GM18499 (cell line): ENCODE data around the gene TCP11L1.
"Not testable (repeated sequence)": the region's sequence is repeated elsewhere in the genome, so short reads cannot be mapped to it uniquely, and the experiment has no call there.

ENCODE experiments used
- ATAC-seq: cut with Tn5 transposase; IDR thresholded peaks from one replicate; pipeline ENCODE4 v1.9.1; 2021; ENCODE audit warnings: moderate number of reproducible peaks; ENCODE audit not compliant: insufficient read depth, unreplicated experiment

The TCP11L1 gene

DNA sequence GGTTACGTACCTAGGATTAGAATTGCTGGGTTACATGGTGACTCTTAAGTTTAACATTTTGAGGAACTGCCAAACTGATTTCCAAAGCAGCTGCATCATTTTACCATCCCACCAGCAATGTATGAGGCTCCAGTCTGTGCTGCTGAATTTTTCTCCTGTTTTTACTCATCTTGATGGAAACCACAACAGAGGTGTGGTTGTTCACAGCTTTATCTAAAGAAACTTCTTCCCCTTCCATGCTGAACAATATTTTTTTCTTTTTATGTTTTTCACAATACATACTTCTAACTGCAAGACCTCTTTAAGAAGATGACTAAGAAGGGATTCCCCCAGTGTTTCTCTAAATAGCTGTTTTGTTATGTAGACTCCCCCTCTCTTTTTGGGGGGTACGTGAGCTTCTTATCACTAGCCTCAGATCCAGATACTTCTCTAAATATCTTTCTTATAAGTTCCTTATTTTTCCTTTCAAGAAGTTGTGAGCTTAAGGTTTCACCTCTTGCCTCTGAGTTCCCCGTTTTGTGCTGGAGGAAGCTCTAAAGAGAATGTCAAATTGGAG, 24.0 kb downstream of the TCP11L1 start:
- ATAC-seq, result peak; percentile 78

DNA sequence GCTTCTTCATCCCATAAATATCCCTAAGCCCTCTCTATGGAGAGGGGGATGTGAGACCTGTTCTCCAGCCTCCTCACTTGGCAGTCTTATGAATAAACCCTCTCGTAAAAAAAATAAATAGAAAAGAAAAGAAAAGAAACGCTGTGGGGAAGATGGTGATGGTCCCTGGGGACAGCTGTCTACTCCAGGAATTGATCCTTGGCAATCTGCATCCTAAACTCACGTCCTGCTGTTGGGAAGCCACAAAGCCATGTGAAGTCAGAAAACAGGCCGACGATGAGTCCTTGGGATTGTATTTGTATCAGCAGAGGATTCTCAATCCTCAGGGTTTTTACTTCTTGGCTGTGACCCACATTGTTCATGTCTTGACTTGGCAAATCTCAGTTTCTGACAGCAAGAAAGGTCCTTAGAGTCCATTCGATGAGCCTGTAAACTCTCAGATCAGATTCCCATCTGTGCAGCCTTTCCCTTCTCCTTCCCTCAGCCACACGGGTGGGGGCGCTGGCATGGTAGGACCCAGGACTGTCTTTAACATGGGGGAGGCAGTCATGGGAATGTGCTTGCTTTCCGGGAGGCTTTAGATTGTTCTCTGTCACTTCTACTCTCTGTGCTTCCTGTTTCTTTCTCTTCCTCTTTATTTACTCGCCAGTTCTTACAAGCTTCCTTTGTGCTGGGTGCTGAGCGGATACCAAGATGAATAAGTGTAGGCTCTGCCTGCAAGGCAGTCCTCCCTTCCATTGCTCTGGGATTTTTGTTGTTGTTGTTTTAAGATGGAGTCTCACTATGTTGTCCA, 24.9 kb downstream of the TCP11L1 start:
- no peak for ATAC-seq

DNA sequence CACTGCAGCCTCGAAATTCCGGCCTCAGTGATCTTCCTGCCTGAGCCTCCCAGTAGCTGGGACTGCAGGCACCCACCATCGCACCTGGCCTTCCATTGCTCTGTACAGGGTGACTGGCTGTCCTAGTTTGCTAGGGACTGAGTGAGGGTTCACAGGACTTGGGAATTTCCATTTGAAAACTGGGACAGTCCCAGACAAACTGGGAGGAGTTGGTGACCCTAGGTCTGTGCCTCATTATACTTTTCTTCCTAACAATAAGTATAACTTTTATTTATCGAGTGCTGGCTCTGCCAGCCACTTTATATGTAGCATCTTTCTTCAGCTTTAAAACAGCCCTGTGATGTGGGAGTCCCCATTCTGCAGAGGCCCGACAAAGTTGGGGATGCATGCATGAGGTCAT, 25.5 kb downstream of the TCP11L1 start:
- ATAC-seq, result no peak

DNA sequence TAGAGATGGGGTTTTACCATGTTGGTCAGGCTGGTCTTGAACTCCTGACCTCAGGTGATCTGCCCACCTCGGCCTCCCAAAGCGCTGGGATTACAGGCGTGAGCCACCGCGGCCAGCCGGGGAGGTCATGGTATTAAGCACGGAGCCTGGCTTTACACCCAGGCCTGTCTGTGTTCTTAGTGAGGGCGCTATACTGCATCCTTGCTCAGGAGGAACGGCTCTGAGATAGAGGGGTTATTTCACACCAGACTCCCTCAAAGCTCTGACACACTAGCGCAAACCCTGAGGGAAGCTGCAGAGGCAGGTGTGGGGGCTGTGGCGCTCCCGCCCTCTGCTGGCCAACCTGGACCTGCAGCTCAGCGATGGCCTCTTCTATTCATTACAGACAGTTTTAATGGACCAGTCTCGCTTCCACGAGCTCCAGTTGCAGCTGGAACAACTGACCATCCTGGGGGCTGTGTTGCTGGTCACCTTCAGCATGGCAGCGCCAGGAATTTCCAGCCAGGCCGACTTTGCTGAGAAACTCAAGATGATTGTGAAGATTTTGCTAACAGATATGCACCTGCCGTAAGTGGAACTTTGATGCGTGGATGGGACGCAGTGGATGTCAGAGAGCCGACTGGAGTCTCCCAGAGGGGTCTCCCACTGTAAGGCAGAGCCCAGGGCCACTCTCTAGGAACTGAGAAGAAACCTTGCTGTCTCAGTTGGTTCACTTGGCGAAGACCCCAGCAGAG, 26.2 kb downstream of the TCP11L1 start:
- no peak for ATAC-seq

DNA sequence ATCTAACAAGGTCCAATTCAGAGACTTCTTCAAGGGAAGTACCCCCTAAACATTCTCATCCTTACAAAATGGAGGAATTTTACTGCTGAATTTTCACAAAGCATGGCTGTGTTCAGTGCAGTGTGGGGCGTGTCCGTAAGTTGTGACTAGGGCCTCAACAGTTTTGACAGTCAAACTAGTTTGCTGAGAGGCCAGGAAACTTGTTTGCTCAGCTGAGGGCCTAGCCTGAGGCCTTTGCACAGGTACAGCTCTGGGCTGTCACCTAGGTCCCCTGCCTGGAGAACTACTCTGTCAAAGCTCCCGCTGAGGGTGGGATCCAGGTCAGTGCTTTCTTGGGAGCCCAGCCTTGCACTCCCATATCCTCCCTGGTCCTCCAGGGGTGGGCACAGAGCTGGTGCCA, 27.9 kb downstream of the TCP11L1 start:
- ATAC-seq, result no peak

DNA sequence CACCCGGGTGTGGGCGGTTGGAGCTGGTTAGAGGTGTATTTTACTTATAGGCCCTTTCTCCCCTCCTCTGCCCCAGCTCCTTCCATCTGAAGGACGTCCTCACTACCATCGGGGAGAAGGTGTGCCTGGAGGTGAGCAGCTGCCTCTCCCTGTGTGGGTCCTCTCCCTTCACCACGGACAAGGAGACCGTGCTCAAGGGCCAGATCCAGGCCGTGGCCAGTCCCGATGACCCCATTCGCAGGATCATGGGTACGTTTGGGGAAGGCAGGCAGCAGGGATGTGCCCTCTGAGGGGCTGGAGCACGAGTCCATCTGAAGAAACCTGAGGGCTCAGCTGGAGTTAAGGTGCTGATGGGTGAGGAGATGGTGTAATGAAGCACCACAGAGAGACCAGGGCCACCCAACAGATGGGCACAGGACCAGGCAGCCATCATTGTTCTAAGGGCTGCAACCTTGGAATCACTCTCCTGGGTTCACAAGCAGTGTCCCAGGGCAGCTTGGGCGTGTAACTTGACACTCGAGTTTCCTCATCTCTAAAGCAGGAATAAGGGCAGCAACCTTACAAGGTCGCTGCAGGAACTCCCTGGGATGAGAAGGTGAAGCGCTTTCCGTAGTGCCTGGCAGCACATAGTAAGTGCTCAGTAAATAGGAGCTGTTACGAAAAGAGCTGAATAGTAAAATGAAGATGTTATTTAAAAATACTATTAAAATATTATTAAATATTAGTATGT, 29.4 kb downstream of the TCP11L1 start:
- no peak for ATAC-seq

DNA sequence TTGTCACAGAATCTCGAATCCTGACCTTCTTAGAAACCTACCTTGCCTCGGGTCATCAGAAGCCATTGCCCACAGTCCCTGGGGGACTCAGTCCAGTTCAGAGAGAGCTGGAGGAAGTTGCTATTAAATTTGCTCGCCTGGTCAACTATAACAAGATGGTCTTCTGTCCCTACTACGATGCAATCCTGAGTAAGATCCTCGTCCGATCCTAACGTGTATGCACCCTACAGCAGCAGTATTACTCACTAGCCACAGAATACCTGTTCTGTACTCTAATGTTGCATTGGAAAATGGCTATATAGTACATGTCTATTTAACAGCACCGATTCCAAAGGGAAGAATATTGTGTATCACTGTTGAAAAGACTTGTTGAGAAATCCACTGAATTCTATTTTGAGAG, 33.1 kb downstream of the TCP11L1 start:
- ATAC-seq, result no peak

DNA sequence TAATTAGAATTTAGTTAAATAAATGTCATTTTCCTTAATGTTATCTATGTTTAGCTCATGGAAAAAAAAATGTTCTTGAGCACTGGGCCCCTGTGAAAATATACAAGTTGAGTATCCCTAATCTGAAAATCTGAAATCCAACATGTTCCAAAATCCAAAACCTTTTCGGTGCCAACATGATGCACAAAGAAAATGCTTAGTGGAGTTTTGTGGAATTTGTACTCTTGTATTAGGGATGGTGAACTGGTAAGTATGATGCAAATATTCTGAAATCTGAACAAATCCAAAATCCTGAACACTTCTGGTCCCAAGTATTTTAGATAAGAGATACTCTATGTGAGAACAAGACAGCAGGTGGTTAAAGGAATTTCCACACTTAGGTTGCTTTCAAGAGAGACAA, 44.5 kb downstream of the TCP11L1 start:
- ATAC-seq, result no peak

DNA sequence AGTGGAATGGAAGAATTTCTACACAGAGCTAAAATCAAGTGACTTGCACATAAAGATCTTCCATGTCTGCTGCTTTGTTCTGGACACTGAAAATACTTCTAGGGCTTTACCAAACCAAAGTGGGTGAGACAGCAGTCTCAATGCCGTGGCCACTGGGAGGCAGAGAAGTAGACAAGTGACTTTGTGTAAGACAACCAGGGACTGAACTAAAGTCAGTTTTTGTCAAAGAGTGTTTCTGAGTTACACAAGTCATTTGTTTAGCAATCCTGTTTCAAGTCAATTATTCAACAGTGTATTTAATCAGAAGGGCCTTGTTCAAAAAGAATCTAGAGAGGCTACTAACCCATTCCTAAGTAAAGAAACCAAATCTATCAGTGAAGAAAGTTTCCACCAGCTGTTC, 46.6 kb downstream of the TCP11L1 start:
- no peak for ATAC-seq

DNA sequence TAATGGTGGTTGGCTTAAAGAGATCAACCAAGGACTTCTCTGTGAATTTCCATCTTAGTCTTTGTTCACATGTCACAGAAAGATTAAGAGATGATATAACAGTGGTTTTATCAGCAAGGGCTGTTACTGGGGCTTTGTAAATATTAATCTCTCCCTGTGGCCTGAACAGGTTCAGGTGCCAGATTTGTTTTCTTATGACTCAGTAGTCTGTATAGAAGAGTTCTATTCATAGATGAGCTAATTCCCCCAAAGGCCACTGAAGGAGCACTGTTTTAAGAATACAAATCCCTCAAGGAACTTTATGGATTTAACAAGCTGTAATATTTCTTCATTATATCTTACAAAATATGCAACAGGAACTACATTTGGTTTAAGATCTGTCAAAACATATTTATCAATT, 50.4 kb downstream of the TCP11L1 start:
- ATAC-seq, result no peak

DNA sequence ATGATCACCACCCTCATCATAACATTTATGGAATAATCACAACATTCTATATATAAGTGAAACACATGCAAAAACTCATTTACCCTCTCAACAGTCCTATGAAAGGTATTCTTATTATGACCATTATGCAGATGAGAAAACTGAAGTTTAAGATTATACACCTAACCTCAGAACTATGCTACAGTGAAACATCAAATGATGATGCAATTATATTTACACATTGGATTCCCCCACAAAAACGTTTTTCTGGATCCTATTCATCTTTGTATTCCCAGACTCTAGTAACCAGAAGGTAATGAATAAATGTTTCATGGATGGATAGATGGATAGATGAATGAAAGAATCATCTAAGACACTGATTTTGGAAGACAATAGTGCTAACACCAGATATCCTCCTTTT, 54.8 kb downstream of the TCP11L1 start:
- no peak for ATAC-seq

DNA sequence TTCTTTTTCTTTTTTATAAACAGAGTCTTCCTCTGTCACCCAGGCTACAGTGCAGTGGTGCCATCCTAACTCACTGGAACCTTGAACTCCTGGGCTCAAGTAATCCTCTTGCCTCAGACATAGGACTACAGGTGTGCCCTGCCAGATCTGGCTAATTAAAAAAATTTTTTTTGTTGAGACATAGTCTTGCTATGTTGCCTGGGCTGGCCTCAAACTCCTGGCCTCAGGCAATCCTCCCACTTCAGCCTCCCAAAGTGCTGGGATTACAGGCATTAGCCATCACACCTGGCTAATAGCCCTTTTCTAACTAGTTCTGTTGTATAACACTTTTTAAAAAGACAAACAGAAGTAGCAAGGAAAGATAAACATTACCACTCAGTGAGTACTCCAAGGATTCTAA, 64.5 kb downstream of the TCP11L1 start:
- no peak for ATAC-seq

DNA sequence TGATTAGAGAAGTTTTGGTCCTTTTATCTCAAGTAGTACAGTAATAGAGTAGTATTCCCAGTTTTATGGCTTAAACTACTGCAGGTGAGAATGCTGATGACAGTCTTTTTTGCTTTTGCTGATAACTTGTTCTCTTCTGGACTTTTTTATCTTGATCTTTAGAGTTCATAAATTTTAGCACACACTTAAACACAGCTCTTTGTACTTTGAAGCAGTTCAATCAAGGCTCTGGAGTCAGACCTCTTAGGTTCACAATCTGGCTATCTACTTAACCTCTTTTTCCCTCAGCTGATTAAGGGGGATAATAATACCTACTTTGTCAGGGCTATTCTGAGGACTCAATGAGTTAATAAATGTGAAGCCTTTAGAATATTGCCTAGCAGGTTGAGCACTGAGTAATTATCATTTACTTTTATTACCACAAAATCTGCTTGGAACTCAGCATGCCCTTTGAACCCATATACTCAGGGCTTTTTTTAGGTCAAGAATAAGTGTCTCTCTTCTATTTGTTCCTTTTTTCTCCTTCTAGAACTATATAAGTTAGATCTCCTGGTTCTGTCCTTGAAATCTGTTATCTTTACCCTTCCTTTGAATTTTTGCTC, 70.0 kb downstream of the TCP11L1 start:
- no peak for ATAC-seq

DNA sequence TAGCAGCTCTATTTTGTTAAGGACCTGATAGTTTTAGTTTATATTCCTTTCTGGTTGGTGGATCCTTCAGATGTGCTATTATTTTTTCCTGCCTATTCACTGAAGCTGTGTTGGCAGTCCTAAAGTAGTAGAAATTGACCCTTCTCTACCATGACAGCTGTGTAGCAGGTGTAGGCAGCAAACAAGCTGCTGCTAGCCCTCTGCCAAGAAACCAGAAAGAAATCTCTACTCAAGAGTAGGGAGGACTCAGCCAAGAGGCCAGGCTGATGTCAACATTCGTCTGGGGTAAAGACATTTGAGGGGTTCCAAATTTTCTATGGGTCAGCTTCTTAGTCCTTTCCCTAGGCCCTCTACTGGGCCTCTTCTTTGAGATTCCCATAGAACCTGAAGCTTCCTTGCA, 70.7 kb downstream of the TCP11L1 start:
- no peak for ATAC-seq

DNA sequence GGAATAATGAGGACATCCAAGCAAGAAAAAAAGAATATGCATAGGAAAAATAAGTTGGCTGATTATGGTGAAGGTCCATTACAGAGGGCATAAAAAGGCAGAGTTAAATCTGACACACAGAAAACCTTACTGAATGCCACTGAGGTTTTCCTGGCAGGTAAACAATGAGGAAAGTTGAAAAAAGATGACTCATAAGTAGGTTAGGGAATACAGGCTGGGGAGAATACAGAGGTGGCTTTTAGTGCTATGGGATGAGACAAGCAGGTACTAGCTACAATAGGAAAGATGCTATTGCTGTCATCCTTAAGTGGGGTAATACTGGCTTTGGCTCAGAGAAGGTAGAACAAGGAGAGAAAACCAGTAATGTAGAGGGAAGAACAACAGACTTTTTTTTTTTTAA, 77.2 kb downstream of the TCP11L1 start:
- ATAC-seq, result no peak

DNA sequence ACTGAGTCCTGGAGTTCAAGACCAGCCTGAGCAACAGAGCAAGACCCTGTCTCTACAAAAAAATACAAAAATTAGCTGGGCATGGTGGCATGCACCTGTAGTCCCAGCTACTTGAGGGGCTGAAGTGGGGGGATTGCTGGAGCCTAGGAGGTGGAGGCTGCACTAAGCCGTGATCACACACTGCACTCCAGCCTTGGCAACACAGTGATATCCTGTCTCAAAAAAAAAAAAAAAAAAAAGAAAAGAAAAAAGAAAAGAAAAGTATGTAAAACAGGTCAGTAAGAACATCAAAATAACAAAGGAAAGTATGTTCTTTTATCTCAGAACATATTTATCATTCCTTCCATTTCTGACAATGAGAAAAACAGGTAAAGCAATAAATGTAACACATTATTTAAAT, 83.3 kb downstream of the TCP11L1 start:
- not testable (repeated sequence) for ATAC-seq
